PC-3 (cell line): ENCODE data around the gene MACROD2.

Experiments used
- EZH2 ChIP-seq: fragments of 300-600 bp; sonication (generic); IDR thresholded peaks from one replicate; pipeline ENCODE4 v1.6.1; 2017; ENCODE audit warnings: antibody characterized with exemption, mild to moderate bottlenecking, low read length; ENCODE audit not compliant: unreplicated experiment
- EZH2phosphoT487 ChIP-seq: fragments of 300-600 bp; sonication (generic); IDR thresholded peaks from 2 replicates; pipeline ENCODE4 v1.6.1; 2018; ENCODE audit warnings: mild to moderate bottlenecking, antibody characterized with exemption, low read length, borderline replicate concordance
- TF ChIP-seq, protein P1 (sequence below): fragments of 300-600 bp; sonication (generic); conservative IDR thresholded peaks from 2 replicates; pipeline ENCODE4 v1.5.1; 2017; ENCODE audit warnings: antibody characterized with exemption, low read depth, mild to moderate bottlenecking, low read length

GRCh38 chr20:15178581-15178980 lies 1183.3 kb downstream of the MACROD2 start:
- TF ChIP-seq, protein P1, sequence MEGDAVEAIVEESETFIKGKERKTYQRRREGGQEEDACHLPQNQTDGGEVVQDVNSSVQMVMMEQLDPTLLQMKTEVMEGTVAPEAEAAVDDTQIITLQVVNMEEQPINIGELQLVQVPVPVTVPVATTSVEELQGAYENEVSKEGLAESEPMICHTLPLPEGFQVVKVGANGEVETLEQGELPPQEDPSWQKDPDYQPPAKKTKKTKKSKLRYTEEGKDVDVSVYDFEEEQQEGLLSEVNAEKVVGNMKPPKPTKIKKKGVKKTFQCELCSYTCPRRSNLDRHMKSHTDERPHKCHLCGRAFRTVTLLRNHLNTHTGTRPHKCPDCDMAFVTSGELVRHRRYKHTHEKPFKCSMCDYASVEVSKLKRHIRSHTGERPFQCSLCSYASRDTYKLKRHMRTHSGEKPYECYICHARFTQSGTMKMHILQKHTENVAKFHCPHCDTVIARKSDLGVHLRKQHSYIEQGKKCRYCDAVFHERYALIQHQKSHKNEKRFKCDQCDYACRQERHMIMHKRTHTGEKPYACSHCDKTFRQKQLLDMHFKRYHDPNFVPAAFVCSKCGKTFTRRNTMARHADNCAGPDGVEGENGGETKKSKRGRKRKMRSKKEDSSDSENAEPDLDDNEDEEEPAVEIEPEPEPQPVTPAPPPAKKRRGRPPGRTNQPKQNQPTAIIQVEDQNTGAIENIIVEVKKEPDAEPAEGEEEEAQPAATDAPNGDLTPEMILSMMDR, result no peak
- TF ChIP-seq EZH2phosphoT487 (no peak), EZH2 (no peak)
